ENCODE measurements around the gene PLXNC1.

- TF ChIP-seq EZH2 (IDR thresholded peaks at IDR 0.05; ENCODE audit: insufficient read depth, poor library complexity, severe bottlenecking): no peak
- TF ChIP-seq EZH2phosphoT487 (IDR thresholded peaks at IDR 0.05; ENCODE audit: insufficient read depth, low read depth): no peak
Observed at GRCh38 chr12:94287245-94287628, 138.9 kb downstream of the PLXNC1 start.
